ENCODE measurements around the gene KDM4B. TPM values are rescaled to one million over a fixed set of nuclear protein-coding genes. Genes with fewer than 3 reads are reported as not detected.

KDM4B gene
- polyA plus RNA-seq, 1 of the 3 experiments (the other 2 are of a cell fraction), result 12.2 TPM

GRCh38 chr19:5126498-5127223, 157.7 kb downstream of the KDM4B start:
- WGBS (ENCODE audit: low lambda C conversion rate), result 100% methylated on average over 10 of the region's 26 CpGs
- H4K20me1 ChIP-seq (ENCODE audit: insufficient read depth), result no peaks in the 10 kb centered on the region
- no peaks in the 10 kb centered on the region for H3K79me2 ChIP-seq (ENCODE audit: insufficient read depth)
- no peak overlapping the region for H3K4me2 ChIP-seq
- no peaks in the 10 kb centered on the region for H3K27me3 ChIP-seq (ENCODE audit: insufficient read depth)
- peaks cover 0 to 14% of the 10 kb centered on the region in 2 experiments; a peak in 1 of 4 replicates for H3K4me1 ChIP-seq (ENCODE audit: control insufficient read depth in 1 of 2, insufficient read depth in 2 of 2, low read depth in 1 of 2, low read length in 1 of 2)
- H3K36me3 ChIP-seq (replicated peaks in 1 of 2; ENCODE audit: control insufficient read depth in 1 of 2, insufficient read depth in 2 of 2, low read length in 1 of 2), result peaks cover 0 to 26% of the 10 kb centered on the region in 2 experiments
- no peak overlapping the region for H3K27ac ChIP-seq (ENCODE audit: low read depth in 2 of 2, low read length in 1 of 2)
- no peak overlapping the region for H2AFZ ChIP-seq (ENCODE audit: low read depth)
- H3K4me3 ChIP-seq (ENCODE audit: low read depth in 2 of 2, low read length in 1 of 2), result no peak overlapping the region
- ChIA-PET POLR2A (no interaction called here), CTCF (no interaction called here)
- no peak overlapping the region for H3K9ac ChIP-seq
- no peak for TF ChIP-seq GABPA (IDR thresholded peaks at IDR 0.05; ENCODE audit: low read depth)
- TF ChIP-seq, protein P1, sequence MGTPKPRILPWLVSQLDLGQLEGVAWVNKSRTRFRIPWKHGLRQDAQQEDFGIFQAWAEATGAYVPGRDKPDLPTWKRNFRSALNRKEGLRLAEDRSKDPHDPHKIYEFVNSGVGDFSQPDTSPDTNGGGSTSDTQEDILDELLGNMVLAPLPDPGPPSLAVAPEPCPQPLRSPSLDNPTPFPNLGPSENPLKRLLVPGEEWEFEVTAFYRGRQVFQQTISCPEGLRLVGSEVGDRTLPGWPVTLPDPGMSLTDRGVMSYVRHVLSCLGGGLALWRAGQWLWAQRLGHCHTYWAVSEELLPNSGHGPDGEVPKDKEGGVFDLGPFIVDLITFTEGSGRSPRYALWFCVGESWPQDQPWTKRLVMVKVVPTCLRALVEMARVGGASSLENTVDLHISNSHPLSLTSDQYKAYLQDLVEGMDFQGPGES (IDR thresholded peaks at IDR 0.05; ENCODE audit: low read depth, low read length), result no peak
- no peak for TF ChIP-seq EZH2phosphoT487 (IDR thresholded peaks at IDR 0.05; ENCODE audit: borderline replicate concordance, low read depth)
- no peak for TF ChIP-seq RFX5 (IDR thresholded peaks at IDR 0.05; ENCODE audit: low read length)
- no peak for TF ChIP-seq NRF1 (IDR thresholded peaks at IDR 0.05; ENCODE audit: low read depth, low read length)
- TF ChIP-seq PBX3 (IDR thresholded peaks at IDR 0.05), result no peak
- no peak for TF ChIP-seq EP300 (IDR thresholded peaks at IDR 0.05; ENCODE audit: borderline replicate concordance in 1 of 2, low read depth in 1 of 2, low read length in 1 of 2)
- no peak for TF ChIP-seq JUND (IDR thresholded peaks at IDR 0.05)
- TF ChIP-seq, protein P2, sequence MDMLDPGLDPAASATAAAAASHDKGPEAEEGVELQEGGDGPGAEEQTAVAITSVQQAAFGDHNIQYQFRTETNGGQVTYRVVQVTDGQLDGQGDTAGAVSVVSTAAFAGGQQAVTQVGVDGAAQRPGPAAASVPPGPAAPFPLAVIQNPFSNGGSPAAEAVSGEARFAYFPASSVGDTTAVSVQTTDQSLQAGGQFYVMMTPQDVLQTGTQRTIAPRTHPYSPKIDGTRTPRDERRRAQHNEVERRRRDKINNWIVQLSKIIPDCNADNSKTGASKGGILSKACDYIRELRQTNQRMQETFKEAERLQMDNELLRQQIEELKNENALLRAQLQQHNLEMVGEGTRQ (IDR thresholded peaks at IDR 0.05; ENCODE audit: borderline replicate concordance, low read depth, low read length), result no peak
- TF ChIP-seq, protein P3, sequence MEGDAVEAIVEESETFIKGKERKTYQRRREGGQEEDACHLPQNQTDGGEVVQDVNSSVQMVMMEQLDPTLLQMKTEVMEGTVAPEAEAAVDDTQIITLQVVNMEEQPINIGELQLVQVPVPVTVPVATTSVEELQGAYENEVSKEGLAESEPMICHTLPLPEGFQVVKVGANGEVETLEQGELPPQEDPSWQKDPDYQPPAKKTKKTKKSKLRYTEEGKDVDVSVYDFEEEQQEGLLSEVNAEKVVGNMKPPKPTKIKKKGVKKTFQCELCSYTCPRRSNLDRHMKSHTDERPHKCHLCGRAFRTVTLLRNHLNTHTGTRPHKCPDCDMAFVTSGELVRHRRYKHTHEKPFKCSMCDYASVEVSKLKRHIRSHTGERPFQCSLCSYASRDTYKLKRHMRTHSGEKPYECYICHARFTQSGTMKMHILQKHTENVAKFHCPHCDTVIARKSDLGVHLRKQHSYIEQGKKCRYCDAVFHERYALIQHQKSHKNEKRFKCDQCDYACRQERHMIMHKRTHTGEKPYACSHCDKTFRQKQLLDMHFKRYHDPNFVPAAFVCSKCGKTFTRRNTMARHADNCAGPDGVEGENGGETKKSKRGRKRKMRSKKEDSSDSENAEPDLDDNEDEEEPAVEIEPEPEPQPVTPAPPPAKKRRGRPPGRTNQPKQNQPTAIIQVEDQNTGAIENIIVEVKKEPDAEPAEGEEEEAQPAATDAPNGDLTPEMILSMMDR (IDR thresholded peaks at IDR 0.05), result no peak
- TF ChIP-seq RAD21 (IDR thresholded peaks at IDR 0.05; ENCODE audit: low read length), result no peak
- TF ChIP-seq MXI1 (IDR thresholded peaks at IDR 0.05; ENCODE audit: low read depth, low read length), result no peak
- no peak for TF ChIP-seq TAF1 (IDR thresholded peaks at IDR 0.05; ENCODE audit: borderline replicate concordance, low read depth, low read length)
- TF ChIP-seq SIN3A (IDR thresholded peaks at IDR 0.05; ENCODE audit: borderline replicate concordance, low read depth, low read length), result no peak
- TF ChIP-seq FOXM1 (IDR thresholded peaks at IDR 0.05; ENCODE audit: low read depth), result no peak
- no peak for TF ChIP-seq TEAD4 (IDR thresholded peaks at IDR 0.05; ENCODE audit: borderline replicate concordance, insufficient read depth)
- TF ChIP-seq RCOR1 (IDR thresholded peaks at IDR 0.05; ENCODE audit: low read length), result no peak
- no peak for TF ChIP-seq FOSL2 (IDR thresholded peaks at IDR 0.05; ENCODE audit: borderline replicate concordance, low read depth)
- no peaks in the 10 kb centered on the region for H3F3A ChIP-seq (replicated peaks; ENCODE audit: insufficient read depth)
- no peaks in the 10 kb centered on the region for H3K9me3 ChIP-seq
- no peaks in the 10 kb centered on the region for H3K9me2 ChIP-seq
- no peak for DNase-seq
